WERI-Rb-1 (cell line): Measurements from ENCODE around the gene PITX2.
"Not testable (repeated sequence)": the region's sequence is repeated elsewhere in the genome, so short reads cannot be mapped to it uniquely, and the experiment has no call there.

ENCODE experiments used
- DNase-seq: peaks from one replicate; pipeline ENCODE4 v3.0.0-alpha.2; 2020
- H3K27ac ChIP-seq: fragments of 250-450 bp; sonication (Bioruptor Pico); 2 replicates; pipeline ENCODE4 v1.5.1; 2020; ENCODE audit warnings: mild to moderate bottlenecking, moderate library complexity
- H3K27me3 ChIP-seq: fragments of 250-450 bp; sonication (Bioruptor Pico); 2 replicates; pipeline ENCODE4 v1.5.1; 2021; ENCODE audit warnings: mild to moderate bottlenecking, low read depth, moderate library complexity; ENCODE audit not compliant: insufficient read depth, severe bottlenecking
- H3K36me3 ChIP-seq: fragments of 250-450 bp; sonication (Bioruptor Pico); 2 replicates; pipeline ENCODE4 v1.5.1; 2020; ENCODE audit warnings: mild to moderate bottlenecking, moderate library complexity
- H3K4me3 ChIP-seq: 2 replicates; pipeline ENCODE4 v1.5.1; 2011; ENCODE audit warnings: low read depth, mild to moderate bottlenecking, control low read depth, low read length
- H3K9me3 ChIP-seq: fragments of 250-450 bp; sonication (Bioruptor Pico); 2 replicates; pipeline ENCODE4 v1.5.1; 2021; ENCODE audit warnings: mild to moderate bottlenecking, moderate library complexity; ENCODE audit not compliant: severe bottlenecking
- CTCF ChIP-seq: IDR thresholded peaks from 2 replicates; pipeline ENCODE4 v1.5.1; 2011; ENCODE audit warnings: low read depth, mild to moderate bottlenecking, control low read depth, inconsistent platforms, low read length

Gene PITX2

GRCh38 chr4:110587666-110588285 lies 35.1 kb downstream of the PITX2 start:
- no peak overlapping the region for H3K4me3 ChIP-seq
- DNase-seq, result no peak
- no peak for TF ChIP-seq CTCF
- no peaks in the 10 kb centered on the region for H3K9me3 ChIP-seq
- H3K36me3 ChIP-seq, result no peaks in the 10 kb centered on the region
- peaks cover 14% of the 10 kb centered on the region for H3K27me3 ChIP-seq
- no peak overlapping the region for H3K27ac ChIP-seq

DNA sequence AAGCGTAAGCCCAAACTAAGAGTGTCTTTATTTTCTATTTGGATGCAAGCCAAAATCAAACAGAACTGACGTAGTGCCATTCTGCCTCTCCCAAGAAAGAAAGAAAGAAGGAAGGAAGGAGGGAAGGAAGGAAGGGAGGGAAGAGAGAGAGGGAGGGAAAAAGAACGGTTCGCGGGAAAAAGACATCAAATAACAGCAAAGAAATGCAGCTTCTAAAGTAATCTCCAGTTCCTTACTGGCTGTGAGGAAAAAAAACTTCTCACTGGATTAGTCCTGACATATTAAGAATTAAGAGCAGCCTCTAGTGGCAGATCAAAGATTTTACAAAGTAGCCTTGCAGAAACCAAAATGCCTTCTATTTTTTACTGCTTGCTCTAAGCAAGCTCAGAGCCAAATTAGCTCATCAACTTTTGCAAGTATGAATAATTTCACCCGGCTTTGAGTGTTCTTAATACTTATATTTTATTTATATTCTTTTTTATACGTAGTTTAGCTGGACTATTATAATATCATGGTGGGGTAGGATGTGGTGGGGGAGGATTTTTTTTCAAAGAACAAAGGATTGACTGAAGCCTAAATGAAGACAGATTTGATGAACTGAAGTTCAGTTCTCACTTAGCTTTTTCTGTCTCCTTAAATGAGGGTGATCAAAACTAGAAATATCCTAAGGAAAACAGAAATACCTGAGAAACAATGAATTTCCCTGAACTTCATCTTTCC lies 36.6 kb downstream of the PITX2 start:
- Histone ChIP-seq H3K27me3 (peaks cover 27% of the 10 kb centered on the region), H3K27ac (no peak overlapping the region), H3K4me3 (no peak overlapping the region), H3K9me3 (no peaks in the 10 kb centered on the region), H3K36me3 (no peaks in the 10 kb centered on the region)
- peak; percentile 61 for TF ChIP-seq CTCF
- DNase-seq, result no peak

DNA sequence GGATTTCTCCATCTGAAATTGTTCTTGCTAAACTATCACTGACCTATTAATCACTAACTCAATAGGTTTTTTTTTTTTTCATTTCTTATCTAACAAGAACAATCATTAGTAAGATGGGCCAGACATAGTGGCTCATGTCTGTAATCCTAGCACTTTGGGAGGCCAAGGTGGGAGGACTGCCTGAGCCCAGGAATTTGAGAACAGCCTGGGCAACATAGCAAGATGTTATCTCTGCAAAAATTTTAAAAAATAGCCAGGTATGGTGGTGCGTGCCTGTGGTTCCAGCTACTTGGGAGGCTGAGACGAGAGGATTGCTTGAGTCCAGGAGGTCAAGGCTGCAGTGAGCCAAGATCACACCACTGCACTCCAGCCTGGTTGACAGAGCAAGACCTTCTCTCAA lies 46.2 kb downstream of the PITX2 start:
- H3K9me3 ChIP-seq, H3K36me3 ChIP-seq, DNase-seq, H3K4me3 ChIP-seq, H3K27ac ChIP-seq: not testable (repeated sequence)
- H3K27me3 ChIP-seq, result peaks cover 11% of the 10 kb centered on the region
